ENCODE results near the gene GALNT2. TPM values are rescaled to one million over a fixed set of nuclear protein-coding genes. Genes with fewer than 3 reads are reported as not detected.

The GALNT2 gene
- total RNA-seq, 5 donors from 2014 or later (not counting 1 experiment from before 2014, with no cell fraction given), result 22.2 to 29.7 (median 23.5) TPM

DNA sequence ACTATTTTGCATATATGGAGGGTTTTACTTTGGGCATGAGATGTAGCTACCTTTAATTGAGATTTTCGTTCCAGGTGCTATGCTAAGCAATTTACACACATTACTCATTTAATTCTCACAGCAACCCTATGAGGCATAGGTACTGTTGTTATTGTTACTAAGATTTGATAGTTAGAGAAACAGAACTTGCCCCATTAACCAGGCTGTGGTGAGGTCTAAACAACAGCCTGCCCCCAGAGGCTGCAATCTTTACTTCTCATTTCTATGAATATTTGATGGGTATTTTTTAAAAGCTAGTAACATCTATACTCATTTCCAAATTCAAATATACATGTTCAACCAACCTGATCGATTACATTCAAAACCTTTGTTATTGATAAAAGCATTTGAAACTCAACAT lies 155.6 kb downstream of the GALNT2 start:
- Mint-ChIP-seq H3K36me3 (peaks cover 19% of the 10 kb centered on the region), H3K4me3 (no peak overlapping the region), H3K9me3 (no peaks in the 10 kb centered on the region), H3K27me3 (no peaks in the 10 kb centered on the region), H3K27ac (no peak overlapping the region), H3K4me1 (peaks cover 4 to 23% (median 10%) of the 10 kb centered on the region in 3 donors)
- ATAC-seq (replicated peaks in 1 of 4) (no peak), DNase-seq (no peak)
- WGBS (ENCODE audit: insufficient coverage), result no CpG with 5 or more reads among the region's 2 CpGs
- ChIA-PET POLR2A (no interaction called here), CTCF (no interaction called here)
- H3K27me3 ChIP-seq (replicated peaks in 1 of 2; ENCODE audit: control insufficient read depth in 2 of 2, extremely low read depth in 1 of 2, insufficient read depth in 2 of 2, low read length in 1 of 2), result no peaks in the 10 kb centered on the region
- no peaks in the 10 kb centered on the region for H3K36me3 ChIP-seq (ENCODE audit: control insufficient read depth in 2 of 2, extremely low read depth in 1 of 2, insufficient read depth in 1 of 2, low read length in 1 of 2)
- H3K4me3 ChIP-seq (ENCODE audit: control insufficient read depth in 1 of 2, extremely low read depth in 1 of 2, low read length in 1 of 2), result no peak overlapping the region
- H3K9me3 ChIP-seq, result no peaks in the 10 kb centered on the region
- peaks cover 0 to 2% of the 10 kb centered on the region in 2 experiments for H3K4me1 ChIP-seq (ENCODE audit: control insufficient read depth in 1 of 2, extremely low read depth in 1 of 2, insufficient read depth in 2 of 2, low read length in 2 of 2)
- H3K27ac ChIP-seq (ENCODE audit: low read length), result no peak overlapping the region

DNA sequence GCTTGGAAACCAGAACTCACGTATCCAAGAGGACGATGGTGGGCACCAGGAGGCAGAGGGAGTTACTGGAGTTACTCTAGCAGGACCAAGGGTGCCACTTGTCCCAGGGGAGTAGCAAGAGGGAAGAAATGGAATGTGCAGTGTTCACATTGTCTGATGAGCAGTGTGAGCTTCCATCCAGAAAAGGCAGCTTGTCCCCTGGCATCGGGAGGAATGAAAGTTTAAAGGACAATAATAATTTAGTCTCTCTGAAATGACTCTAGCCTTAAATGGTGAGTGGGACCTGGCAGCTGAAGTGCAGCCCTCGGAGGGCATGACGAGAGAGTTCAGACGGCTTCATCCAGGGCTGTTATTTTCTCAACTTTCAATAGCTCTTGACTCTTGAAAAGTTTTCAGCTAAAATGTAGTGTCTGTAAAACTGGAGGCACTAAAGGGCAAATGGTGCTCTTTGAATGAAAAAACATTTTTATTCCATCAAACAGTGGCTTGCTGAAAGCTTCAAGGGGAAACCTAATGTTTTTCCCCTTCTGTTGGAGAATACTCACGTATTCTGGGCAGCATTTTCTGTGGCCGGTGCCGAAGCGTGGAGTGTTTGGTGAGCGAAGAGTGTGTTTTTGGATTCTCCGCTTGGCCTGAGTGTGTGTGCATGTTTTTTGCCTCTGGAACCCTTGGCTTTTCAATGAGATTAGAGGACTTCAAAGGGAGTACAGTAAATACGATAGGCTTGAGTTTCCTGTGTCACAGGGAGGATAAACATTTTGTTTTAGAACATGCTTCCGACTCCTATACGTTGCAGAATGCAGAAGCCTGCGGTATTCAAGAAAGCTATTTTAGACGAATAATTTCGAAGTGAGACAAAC lies 157.3 kb downstream of the GALNT2 start:
- Histone ChIP-seq H3K4me3 (ENCODE audit: control insufficient read depth in 1 of 2, extremely low read depth in 1 of 2, low read length in 1 of 2) (no peak overlapping the region), H3K27me3 (replicated peaks in 1 of 2; ENCODE audit: control insufficient read depth in 2 of 2, extremely low read depth in 1 of 2, insufficient read depth in 2 of 2, low read length in 1 of 2) (no peaks in the 10 kb centered on the region), H3K27ac (ENCODE audit: low read length) (no peak overlapping the region), H3K4me1 (ENCODE audit: control insufficient read depth in 1 of 2, extremely low read depth in 1 of 2, insufficient read depth in 2 of 2, low read length in 2 of 2) (peaks cover 0 to 2% of the 10 kb centered on the region in 2 experiments), H3K36me3 (ENCODE audit: control insufficient read depth in 2 of 2, extremely low read depth in 1 of 2, insufficient read depth in 1 of 2, low read length in 1 of 2) (no peaks in the 10 kb centered on the region), H3K9me3 (no peaks in the 10 kb centered on the region)
- CTCF ChIA-PET, result interaction anchor here (0.5 to 0.7 kb wide), 2 partner anchors 56 to 91 kb away, joined by 3 to 4 read pairs; no protein-coding TSS in a partner anchor
- Mint-ChIP-seq H3K36me3 (peaks cover 20% of the 10 kb centered on the region), H3K4me3 (no peak overlapping the region), H3K27me3 (no peaks in the 10 kb centered on the region), H3K27ac (no peak overlapping the region), H3K4me1 (peaks cover 4 to 20% (median 8%) of the 10 kb centered on the region in 3 donors), H3K9me3 (no peaks in the 10 kb centered on the region)
- POLR2A ChIA-PET, result no interaction called here
- WGBS (ENCODE audit: insufficient coverage), result 98% methylated on average over 13 of the region's 18 CpGs
- DNase-seq (no peak), ATAC-seq (replicated peaks in 1 of 4) (no peak)

DNA sequence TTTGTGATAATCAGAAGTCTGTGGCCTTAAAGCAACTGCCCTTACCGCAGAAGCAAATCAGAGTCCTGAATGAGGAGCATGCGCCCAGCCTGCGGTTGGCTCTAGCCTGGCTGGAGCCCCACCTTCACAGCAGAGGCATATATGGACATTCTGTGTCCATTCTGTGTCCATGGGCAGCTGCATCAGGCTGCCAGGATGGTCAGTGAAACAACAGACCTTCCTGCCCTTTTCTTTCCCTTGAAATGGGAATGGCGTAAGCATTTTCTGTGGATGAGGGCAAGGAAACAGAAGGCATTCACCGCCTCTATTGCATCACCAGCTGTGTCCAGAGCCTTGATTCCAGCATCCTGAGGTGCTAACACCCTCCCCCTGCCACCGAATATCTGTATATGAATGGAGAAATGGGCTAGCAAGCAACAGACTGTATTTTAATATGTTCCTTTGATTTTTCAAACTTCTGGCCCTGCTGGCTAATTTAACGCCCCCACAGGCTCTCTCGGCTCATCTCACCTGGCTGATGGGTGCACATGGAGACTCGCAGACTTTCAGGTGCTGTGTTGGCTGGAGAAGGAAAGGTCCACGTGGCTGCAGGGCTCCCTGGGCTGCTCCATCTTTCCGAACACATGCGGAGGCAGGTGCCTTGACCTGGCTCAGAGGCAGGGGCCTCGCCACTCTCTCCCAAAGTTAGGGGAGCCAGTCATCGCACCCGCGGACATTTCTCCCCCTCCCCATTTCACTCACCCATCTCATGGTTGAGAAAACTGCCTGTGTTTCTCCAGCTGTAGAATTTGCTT lies 159.2 kb downstream of the GALNT2 start:
- H3K27me3 ChIP-seq (replicated peaks in 1 of 2; ENCODE audit: control insufficient read depth in 2 of 2, extremely low read depth in 1 of 2, insufficient read depth in 2 of 2, low read length in 1 of 2), result no peaks in the 10 kb centered on the region
- no peaks in the 10 kb centered on the region for H3K36me3 ChIP-seq (ENCODE audit: control insufficient read depth in 2 of 2, extremely low read depth in 1 of 2, insufficient read depth in 1 of 2, low read length in 1 of 2)
- H3K4me1 ChIP-seq (ENCODE audit: control insufficient read depth in 1 of 2, extremely low read depth in 1 of 2, insufficient read depth in 2 of 2, low read length in 2 of 2), result peaks cover under 1 to 4% of the 10 kb centered on the region in 2 experiments
- WGBS (ENCODE audit: insufficient coverage), result 97% methylated on average over 11 of the region's 16 CpGs
- no peaks in the 10 kb centered on the region for H3K9me3 ChIP-seq
- Mint-ChIP-seq H3K27ac (no peak overlapping the region), H3K4me1 (peaks cover 4 to 17% (median 7%) of the 10 kb centered on the region in 3 donors), H3K27me3 (no peaks in the 10 kb centered on the region), H3K9me3 (no peaks in the 10 kb centered on the region), H3K36me3 (peaks cover 29% of the 10 kb centered on the region), H3K4me3 (no peak overlapping the region)
- H3K4me3 ChIP-seq (ENCODE audit: control insufficient read depth in 1 of 2, extremely low read depth in 1 of 2, low read length in 1 of 2), result no peak overlapping the region
- no peak overlapping the region for H3K27ac ChIP-seq (ENCODE audit: low read length)
- ChIA-PET CTCF (no interaction called here), POLR2A (no interaction called here)
- ATAC-seq (replicated peaks in 1 of 4), result no peak
- no peak for DNase-seq

DNA sequence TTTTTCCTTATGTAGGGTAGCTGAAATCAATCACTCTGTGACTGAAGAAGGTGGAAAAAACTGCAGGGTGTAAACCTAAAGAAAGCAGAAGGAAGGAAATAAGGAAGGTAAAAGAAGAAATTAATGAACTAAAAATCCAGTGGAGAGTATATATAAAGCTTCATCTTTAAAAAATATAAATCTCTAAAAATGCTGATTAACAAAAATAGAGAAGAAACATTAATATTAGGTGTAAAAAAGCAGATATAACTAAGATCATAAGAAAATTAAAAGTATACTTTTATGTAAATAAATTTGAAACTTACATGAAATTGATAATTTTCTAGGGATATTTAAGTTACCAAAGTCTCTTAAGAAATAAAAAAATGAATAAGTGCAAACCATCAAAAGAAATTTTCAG lies 159.8 kb downstream of the GALNT2 start:
- no peaks in the 10 kb centered on the region for H3K9me3 ChIP-seq
- no peaks in the 10 kb centered on the region for H3K36me3 ChIP-seq (ENCODE audit: control insufficient read depth in 2 of 2, extremely low read depth in 1 of 2, insufficient read depth in 1 of 2, low read length in 1 of 2)
- DNase-seq (no peak), ATAC-seq (replicated peaks in 1 of 4) (no peak)
- no peak overlapping the region for H3K27ac Mint-ChIP-seq
- H3K27me3 ChIP-seq (replicated peaks in 1 of 2; ENCODE audit: control insufficient read depth in 2 of 2, extremely low read depth in 1 of 2, insufficient read depth in 2 of 2, low read length in 1 of 2), result no peaks in the 10 kb centered on the region
- no peak overlapping the region for H3K4me3 ChIP-seq (ENCODE audit: control insufficient read depth in 1 of 2, extremely low read depth in 1 of 2, low read length in 1 of 2)
- no peaks in the 10 kb centered on the region for H3K9me3 Mint-ChIP-seq
- H3K27ac ChIP-seq (ENCODE audit: low read length), result no peak overlapping the region
- H3K36me3 Mint-ChIP-seq, result peaks cover 29% of the 10 kb centered on the region
- H3K4me1 ChIP-seq (ENCODE audit: control insufficient read depth in 1 of 2, extremely low read depth in 1 of 2, insufficient read depth in 2 of 2, low read length in 2 of 2), result peaks cover 0 to 5% of the 10 kb centered on the region in 2 experiments
- peaks cover 10 to 12% (median 12%) of the 10 kb centered on the region in 3 donors for H3K4me1 Mint-ChIP-seq
- H3K4me3 Mint-ChIP-seq, result no peak overlapping the region
- POLR2A ChIA-PET, result interaction anchor here in 1 of 2 donors (0.6 kb wide), 1 partner anchor 90 kb away, joined by 3 read pairs; no protein-coding TSS in a partner anchor
- CTCF ChIA-PET, result no interaction called here
- no peaks in the 10 kb centered on the region for H3K27me3 Mint-ChIP-seq

DNA sequence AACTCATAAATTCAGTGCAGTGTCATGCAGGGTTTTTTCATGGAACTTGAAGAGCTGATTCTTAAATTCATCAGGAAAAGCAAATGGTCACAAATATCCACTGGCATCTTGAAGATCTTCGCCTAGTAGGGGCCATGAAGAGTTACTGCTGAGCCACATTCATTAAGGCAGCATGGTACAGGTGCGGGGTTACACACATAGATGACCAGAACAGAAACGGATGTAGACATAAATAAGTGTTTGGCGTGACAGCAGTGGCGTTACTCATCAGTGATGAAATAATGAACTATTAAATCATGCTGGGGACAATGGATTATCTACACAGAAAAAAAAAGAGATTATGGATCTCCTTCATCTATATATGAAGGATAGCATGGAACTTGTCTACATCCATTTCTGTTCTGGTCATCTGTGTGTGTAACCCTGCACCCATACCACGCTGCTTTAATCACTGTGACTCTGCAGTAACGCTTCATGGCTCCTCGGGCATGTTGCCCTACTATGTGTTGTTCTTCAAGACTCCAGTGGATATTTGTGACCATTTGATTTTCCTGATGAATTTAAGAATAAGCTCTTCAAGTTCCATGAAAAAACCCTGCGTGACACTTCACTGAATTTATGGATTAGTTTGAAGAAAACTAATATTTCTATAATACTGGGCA lies 161.3 kb downstream of the GALNT2 start:
- Histone ChIP-seq H3K36me3 (ENCODE audit: control insufficient read depth in 2 of 2, extremely low read depth in 1 of 2, insufficient read depth in 1 of 2, low read length in 1 of 2) (no peaks in the 10 kb centered on the region), H3K27ac (ENCODE audit: low read length) (no peak overlapping the region), H3K4me3 (ENCODE audit: control insufficient read depth in 1 of 2, extremely low read depth in 1 of 2, low read length in 1 of 2) (no peak overlapping the region), H3K9me3 (no peaks in the 10 kb centered on the region), H3K4me1 (ENCODE audit: control insufficient read depth in 1 of 2, extremely low read depth in 1 of 2, insufficient read depth in 2 of 2, low read length in 2 of 2) (peaks cover 0 to 5% of the 10 kb centered on the region in 2 experiments), H3K27me3 (replicated peaks in 1 of 2; ENCODE audit: control insufficient read depth in 2 of 2, extremely low read depth in 1 of 2, insufficient read depth in 2 of 2, low read length in 1 of 2) (no peaks in the 10 kb centered on the region)
- no peaks in the 10 kb centered on the region for H3K9me3 Mint-ChIP-seq
- no peak overlapping the region for H3K4me3 Mint-ChIP-seq
- WGBS (ENCODE audit: insufficient coverage), result 80% methylated on average over 5 of the region's 9 CpGs
- H3K27ac Mint-ChIP-seq, result no peak overlapping the region
- peaks cover 29% of the 10 kb centered on the region for H3K36me3 Mint-ChIP-seq
- H3K27me3 Mint-ChIP-seq, result no peaks in the 10 kb centered on the region
- CTCF ChIA-PET, result no interaction called here
- POLR2A ChIA-PET, result no interaction called here
- peaks cover 6 to 12% (median 10%) of the 10 kb centered on the region in 3 donors for H3K4me1 Mint-ChIP-seq
- DNase-seq (no peak), ATAC-seq (replicated peaks in 1 of 4) (no peak)

DNA sequence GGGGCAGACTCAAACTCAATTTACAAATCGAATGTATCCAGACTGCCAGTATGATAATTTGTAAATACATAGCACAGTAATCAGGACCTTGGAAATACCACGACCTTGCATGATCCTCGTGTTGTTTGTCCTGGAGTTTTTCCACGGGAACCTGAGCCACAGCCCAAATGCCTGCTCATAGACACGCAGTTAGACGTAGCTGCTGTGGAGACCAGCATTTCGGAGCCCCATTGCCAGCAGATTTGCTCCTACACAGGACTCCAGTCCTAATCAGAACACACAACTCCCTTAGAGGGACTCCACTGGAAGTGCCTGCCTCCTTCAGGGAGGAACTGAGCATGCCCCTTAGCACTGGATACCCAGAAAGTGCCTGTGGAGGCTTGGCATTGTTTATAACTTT lies 163.2 kb downstream of the GALNT2 start:
- H3K36me3 ChIP-seq (ENCODE audit: control insufficient read depth in 2 of 2, extremely low read depth in 1 of 2, insufficient read depth in 1 of 2, low read length in 1 of 2), result peaks cover 0 to under 1% of the 10 kb centered on the region in 2 donors
- no peak for DNase-seq
- ChIA-PET POLR2A (no interaction called here), CTCF (no interaction called here)
- Mint-ChIP-seq H3K4me1 (peaks cover 6 to 12% (median 10%) of the 10 kb centered on the region in 3 donors), H3K36me3 (peaks cover 18% of the 10 kb centered on the region), H3K27ac (no peak overlapping the region), H3K4me3 (no peak overlapping the region), H3K9me3 (no peaks in the 10 kb centered on the region), H3K27me3 (no peaks in the 10 kb centered on the region)
- H3K4me1 ChIP-seq (ENCODE audit: control insufficient read depth in 1 of 2, extremely low read depth in 1 of 2, insufficient read depth in 2 of 2, low read length in 2 of 2), result peaks cover 0 to 5% of the 10 kb centered on the region in 2 experiments
- H3K27ac ChIP-seq (ENCODE audit: low read length), result no peak overlapping the region
- H3K27me3 ChIP-seq (replicated peaks in 1 of 2; ENCODE audit: control insufficient read depth in 2 of 2, extremely low read depth in 1 of 2, insufficient read depth in 2 of 2, low read length in 1 of 2), result no peaks in the 10 kb centered on the region
- no peak for ATAC-seq (replicated peaks in 1 of 4)
- H3K4me3 ChIP-seq (ENCODE audit: control insufficient read depth in 1 of 2, extremely low read depth in 1 of 2, low read length in 1 of 2), result no peak overlapping the region
- 95% methylated on average over 7 of the region's 7 CpGs for WGBS (ENCODE audit: insufficient coverage)
- no peaks in the 10 kb centered on the region for H3K9me3 ChIP-seq

Measured in T-cell (primary cell).